ENCODE measurements around the gene OCRL. TPM values are rescaled to one million over a fixed set of nuclear protein-coding genes. Genes with fewer than 3 reads are reported as not detected.
A peak's percentile ranks its signal among the peaks of the same experiment; 100 is the strongest.

Gene OCRL
- total RNA-seq (2014; rRNA removed), result 16.7 and 18.4 TPM in 2 replicates
- 14.1 TPM for polyA plus RNA-seq (2012)

DNA sequence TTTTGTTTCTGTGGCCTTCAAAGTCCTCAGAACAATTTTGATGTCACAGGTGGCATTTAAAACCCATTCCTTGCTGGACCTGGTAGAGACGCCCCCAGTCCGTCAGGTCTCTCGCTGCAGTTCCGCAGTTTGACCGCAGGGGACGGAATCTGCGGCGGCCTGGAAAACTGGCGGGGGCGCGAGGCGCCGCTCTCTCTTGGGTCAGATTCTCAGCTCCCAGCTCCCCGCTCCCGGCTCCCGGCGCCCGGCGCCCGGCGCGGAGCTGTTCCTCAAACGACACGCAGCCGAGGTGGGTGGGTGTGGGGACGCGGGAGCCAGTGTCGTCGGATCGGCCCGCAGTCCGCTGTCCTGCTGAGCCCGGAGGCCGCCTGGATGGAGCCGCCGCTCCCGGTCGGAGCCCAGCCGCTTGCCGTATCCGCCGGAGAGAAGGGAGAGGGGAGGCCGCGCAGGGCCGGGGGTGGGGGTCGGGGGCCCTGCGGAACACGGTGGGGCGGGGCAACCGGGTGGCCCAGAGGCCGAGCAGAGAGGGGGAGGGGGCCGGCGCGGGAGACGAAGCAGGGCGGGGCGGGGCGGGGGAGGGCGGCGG lies at the start of gene OCRL:
OCRL (plus strand) TSS at position 192 of the 586 bp plus-strand sequence; CDS start at position 373, 181 bp downstream.
- peak; percentile 50 for DNase-seq (ENCODE audit: low read depth)

DNA sequence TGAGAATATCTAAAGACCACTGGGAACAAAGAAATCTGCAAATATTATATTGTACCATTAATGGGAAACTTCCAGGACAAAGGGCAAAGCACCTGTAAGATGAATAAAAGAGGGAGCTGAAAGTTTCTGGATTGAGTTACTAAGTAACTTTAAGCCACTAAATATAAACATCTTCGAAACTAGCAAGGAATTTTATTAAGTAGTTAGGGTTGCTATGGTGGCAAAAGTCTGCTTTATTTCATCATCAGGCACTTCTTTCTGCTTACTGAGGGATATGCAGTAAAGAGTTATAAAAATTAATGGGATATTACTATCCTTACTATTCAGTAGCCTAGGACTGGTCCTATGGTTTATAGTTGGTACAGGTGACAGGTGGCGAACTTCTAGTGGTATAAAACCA lies 49.7 kb upstream of the OCRL start:
- DNase-seq (ENCODE audit: low read depth), result no peak

DNA sequence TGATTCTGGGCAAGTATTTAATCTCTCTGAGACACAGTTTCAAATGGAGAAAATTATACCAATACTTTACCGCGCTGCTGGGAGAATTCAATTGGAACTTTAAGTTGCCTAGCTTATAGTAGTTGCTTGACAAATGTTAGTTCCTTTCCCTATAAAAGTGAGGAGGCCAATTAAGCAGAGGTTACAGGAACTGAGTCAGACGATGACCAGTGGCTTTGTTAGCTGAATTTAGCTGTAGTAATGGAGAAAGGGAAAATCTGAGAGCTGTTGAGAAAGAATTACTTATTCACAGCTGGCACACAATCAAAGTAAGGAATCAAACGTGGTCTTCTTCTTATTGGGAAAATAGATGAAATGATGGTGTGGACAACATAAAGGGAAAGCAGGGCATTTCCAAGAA lies 46.4 kb upstream of the OCRL start:
- peak; percentile 58 for DNase-seq (ENCODE audit: low read depth)

DNA sequence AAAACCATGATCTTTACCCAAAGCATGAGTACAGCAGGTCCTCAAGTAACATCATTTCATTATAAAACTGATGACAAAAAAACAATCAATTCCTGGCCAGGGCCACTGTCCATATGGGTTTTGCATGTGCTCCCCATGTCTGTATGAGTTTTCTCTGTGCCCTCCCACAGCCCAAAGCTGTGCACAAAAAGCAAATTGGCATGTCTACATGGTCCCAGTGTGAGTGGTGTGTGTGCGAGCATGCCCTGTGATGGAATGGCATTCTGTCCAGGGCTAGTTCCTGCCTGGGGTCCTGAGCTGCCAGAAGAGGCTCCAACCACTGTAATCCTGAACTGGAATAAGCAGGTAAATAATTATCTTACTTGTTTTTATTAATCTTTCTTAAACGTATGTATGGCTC lies 45.2 kb upstream of the OCRL start:
- DNase-seq (ENCODE audit: low read depth), result no peak

DNA sequence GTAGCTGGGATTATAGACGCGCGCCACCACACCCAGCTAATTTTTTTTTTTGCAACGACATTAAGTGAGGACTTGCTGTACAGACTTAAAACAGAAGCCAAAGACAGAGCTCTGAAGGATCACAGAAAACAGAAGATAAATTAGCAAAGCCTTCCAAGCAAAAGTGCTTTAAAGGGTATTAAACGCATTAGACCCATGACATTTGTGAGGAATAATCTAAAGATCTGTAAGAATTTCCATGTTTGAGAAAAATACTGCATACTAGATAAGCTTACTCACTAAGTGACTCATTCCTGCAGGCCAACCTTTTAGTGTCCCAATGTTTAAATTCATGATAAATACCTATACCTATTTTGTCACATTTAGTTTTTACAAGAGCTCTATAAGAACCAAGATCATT lies 44.2 kb upstream of the OCRL start:
- no peak for DNase-seq (ENCODE audit: low read depth)

DNA sequence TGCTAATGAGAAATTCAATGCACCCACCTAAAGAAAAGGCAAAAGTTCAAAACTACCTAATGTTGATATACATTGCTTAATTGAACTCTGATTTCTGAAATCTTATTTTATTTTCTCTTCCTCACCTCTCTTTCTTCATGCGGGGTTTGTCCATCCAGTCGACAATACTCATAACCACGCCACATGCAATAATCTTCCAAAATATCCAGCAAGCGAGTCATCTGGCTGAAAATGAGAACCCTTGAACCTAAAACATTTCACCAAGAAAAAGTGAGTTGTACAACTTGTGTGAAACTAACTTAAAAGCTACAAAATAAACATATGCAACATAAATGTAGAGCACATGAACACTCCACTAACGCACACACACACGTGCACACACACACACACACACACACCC lies 43.4 kb upstream of the OCRL start:
- peak; percentile 52 for DNase-seq (ENCODE audit: low read depth)

DNA sequence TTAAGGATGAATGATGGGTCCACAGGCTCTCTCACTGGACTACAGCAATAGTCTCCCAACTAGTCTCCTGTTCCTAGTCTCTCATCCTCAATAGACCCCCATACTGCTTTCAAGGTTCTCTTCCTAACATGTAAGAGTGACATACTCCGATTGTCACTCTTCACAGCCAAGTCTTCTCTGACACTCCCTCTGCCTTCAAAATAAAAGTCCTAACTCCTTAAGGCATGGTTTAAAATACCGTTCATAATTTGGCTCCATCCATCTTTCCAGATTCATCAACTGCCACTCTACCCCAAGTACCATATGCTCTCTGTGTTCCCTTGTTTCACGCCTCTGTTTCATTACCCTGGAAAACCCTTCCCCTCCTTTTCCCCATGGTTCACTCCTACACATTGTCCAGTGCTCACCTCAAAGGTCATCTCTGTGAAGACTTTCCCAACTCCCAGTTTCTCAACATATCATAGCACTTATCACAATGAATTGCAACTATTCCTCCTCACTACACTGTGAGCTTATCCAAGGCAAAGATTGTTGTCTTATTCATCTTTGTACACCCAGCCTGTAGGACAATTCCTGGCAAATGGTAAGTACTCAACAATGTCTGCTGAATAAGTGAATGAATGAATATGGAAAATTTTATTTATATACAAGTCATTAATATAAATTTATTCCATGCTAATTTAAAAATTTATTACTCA lies 42.8 kb upstream of the OCRL start:
- DNase-seq (ENCODE audit: low read depth), result no peak

DNA sequence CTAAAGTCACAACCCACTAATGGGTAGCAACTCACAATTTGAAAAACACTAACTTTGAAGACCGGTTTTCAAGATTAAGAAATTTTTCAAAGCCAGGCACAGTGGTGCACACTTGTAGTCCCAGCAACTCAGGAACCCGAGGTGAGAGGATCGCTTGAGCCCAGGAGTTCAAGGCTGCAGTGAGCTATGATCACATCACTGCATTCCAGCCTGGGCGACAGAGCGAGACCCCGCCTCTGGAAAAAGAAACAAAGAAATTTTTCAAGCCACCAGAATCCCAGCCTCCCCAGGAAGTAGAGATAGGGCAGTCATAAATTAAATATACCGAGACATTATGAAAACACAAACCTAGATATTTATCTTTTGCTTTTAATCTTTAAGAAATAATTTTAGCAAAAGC lies 29.7 kb upstream of the OCRL start:
- DNase-seq (ENCODE audit: low read depth), result no peak

DNA sequence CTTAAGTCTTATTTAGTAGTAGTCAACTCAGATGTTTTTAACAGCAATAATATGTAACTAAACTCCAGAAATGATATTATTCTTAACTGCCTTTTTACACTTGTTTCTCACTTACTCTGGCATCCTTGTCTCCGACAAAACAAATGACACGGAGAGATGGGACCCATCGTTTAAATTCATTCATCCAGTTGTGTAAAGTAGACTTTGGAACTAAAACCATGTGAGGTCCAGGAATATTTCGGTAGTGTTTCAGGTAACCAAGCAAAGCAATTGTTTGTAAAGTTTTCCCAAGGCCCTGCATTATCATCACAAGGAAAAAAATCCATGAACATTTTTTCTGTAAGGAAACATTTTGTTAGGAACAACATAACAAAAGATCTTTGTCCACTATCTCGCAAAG lies 28.4 kb upstream of the OCRL start:
- DNase-seq (ENCODE audit: low read depth), result no peak

DNA sequence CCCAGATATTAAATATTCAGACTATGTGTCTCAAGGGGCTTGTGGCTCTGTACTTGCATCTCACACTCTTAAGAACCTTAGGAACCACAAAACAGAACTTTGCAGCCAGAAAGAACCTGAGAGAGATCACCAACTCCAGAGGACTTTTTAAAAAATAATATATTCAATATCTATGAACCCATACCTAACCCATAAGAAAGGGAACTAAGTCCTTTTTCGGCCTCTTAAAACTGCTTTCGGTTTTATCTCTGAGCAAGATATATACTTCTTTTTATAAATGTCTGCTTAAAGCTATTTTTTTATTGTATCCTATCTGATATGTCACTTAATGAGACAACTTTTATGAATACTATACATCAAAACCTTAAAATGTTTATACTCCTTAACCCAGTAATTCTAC lies 27.6 kb upstream of the OCRL start:
- DNase-seq (ENCODE audit: low read depth), result no peak

DNA sequence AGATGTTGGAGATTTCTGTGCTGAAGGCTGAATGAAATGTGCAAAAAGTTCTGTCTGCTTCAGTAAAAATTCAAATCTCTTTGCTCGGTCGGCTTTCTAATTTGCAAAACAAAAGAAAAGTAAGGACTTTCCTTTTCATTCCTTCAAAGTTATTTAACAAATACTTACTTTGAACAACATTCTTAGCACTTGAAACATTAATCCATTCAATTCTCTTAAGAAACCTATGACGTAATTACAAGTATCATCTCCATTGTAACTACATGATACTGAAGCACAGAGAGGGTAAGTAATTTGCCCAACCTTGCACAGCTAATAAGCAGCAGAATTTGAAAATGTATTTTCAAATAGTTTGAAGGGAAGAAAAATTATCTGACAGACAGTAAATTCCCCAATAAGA lies 23.7 kb upstream of the OCRL start:
- DNase-seq (ENCODE audit: low read depth), result no peak

DNA sequence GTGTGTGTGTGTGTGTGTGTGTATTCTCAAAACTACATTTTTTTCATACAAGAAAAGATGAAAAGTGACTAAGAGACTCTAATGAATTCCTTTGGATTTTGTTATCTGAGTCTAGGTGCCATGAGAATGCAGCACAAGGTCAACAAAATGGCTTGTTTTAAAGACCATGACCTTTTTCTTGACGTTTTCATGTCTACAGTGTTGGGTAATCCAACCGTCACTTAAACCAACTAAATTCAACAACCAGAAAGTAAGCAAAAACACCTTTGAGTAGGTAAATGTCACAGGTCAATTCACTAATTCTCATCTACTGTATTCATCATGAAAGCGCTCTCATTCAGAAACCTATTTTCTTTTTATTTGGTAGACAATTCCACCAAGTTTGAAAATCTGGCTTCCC lies 19.9 kb upstream of the OCRL start:
- DNase-seq (ENCODE audit: low read depth), result no peak

DNA sequence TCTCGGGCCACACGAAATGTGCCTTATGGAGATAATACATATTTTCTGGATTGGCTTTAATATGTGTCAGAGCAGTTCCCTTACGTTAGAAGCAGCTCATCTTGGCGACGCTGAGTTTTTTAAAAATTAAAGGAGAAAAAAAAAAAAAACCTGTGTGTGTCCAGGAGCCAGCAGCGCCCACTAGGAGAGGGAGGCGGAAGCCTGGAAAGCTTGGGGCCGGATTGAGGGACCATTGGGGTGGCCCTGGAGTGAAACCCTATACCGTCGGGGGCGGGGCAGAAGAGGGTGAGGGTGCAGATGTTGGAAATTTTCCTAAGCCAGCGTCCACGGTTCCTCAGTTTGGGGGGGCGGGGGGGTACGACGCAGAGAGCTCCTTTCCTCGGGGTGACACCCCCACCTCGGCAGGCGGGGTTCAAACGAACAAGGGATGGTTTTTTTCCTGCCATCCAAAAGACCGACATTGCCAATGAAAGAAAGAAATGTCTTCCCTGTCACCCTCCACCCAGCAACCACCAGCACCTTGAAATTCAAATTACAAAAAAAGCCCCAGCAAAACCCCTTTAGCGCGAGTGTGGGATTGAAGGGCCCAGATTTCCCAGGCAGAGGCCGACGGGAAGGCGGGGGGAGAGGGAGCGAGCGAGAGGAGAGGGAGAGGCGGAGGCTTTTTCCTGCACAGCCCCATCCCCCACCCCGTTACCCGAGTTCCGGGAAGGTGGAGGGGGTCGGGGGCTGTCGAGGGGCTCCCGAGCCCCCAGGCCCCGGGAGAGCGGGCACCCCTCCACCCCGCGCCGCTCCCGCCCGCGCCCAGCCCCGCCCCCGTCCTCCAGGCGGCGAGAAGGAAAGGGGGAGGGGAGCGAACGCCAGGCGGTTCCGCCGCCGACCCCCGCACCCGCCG lies 17.6 kb upstream of the OCRL start:
- DNase-seq (ENCODE audit: low read depth), result peak; percentile 67

DNA sequence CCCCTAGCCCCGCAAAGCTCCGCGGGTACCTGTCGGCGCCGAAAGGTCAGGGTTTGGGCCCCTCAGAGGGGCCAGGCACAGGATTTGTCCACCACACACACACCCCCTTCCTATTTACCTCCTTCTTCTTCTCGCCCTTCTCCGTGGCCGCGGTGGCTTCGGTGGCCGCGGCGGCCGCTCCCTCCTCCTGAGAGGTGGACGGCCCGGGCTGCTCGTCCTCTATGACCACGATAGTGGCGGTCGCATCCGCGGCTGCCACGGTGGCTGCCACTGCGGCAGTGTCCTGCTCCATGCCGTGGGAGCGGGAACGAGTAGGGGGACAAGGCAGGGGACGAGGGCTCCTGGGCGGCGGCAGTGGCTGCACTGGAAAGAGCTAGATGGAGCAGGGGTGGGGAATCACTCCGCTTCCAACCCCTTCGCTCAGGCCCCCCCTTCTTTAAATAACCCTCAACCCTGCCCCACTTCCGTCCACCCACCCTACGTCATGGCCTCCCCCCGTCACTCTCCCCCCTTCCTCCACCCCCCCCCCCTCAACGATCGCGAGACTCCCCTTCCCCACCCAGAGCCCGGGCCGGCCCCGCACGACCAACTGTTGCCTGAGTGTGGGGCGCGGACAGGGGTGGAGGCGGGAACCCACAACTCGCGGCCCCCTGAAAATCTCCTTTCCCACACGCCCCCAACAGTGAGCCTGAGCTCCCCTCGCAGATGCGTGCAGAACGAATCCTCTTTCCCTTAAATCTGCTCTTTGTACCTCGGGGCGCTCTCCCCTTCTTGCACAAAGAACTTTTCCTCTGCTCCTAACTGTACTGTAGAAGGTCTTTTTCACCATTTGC lies 16.8 kb upstream of the OCRL start, which contains the start of gene SMARCA1:
SMARCA1 (minus strand) TSS at position 412 of the 833 bp plus-strand sequence; CDS start at position 292, 120 bp downstream.
- DNase-seq (ENCODE audit: low read depth), result peak; percentile 17

DNA sequence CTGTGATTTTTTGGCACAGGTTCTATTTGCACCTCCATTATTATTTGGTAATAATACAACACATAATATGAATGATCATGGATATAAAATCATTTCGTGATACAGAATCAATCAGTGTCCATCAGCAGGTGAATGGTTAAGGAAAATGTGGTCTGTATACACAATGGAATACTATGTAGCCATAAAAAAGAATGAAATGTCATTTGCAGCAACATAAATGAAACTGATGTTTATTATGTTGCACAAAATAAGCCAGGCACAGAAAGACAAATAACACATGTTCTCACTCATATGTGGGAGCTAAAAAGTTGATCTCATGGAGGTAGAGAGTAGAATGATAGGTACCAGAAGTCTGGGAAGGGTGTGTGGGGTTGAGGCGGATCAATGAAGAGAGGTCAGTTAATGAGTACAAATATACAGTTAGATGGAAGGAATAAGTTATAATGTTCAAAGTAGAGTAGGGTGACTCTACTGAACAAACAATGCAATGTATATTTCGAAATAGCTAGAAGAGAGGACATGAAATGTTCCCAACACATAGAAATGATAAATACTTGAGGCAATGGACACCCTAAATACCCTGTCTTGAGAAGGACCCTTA lies 15.7 kb upstream of the OCRL start:
- DNase-seq (ENCODE audit: low read depth), result no peak

DNA sequence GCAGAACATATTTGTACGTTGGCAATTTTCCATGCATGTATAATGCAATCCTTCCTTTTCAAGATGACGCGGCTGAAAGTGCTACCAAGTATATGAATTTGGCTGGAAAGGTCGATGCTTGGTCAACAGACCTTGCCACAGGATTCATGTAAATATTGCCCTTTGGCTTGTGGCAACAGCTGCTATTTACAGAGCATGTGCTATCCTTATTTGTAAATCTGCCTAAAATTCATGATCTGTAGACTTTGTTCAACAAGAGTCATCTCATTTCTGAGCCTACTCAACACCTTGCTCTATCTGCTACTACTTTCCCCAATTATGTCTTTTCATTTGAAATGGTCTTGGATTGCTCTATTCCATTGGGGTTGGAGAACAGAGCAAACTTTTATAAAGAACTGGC lies 14.9 kb upstream of the OCRL start:
- peak; percentile 55 for DNase-seq (ENCODE audit: low read depth)

DNA sequence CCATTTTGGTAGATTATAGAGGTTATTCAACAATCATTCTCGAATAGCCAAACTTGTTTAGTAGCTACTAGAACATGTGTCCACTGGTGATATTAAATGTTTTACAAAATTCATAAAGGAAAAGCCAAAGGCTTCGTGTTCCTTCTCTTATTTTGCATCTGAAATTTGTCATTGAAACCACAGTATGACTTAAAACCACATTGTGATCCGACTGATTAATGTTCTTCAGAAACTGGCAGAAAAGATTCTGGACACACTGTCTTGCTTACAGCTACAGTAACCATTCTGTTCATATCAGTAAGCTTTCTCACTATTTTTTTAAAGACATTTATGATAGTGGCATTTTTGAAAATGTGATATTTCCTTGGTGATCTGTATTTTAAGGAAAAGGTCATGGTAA lies 14.2 kb upstream of the OCRL start:
- peak; percentile 21 for DNase-seq (ENCODE audit: low read depth)

DNA sequence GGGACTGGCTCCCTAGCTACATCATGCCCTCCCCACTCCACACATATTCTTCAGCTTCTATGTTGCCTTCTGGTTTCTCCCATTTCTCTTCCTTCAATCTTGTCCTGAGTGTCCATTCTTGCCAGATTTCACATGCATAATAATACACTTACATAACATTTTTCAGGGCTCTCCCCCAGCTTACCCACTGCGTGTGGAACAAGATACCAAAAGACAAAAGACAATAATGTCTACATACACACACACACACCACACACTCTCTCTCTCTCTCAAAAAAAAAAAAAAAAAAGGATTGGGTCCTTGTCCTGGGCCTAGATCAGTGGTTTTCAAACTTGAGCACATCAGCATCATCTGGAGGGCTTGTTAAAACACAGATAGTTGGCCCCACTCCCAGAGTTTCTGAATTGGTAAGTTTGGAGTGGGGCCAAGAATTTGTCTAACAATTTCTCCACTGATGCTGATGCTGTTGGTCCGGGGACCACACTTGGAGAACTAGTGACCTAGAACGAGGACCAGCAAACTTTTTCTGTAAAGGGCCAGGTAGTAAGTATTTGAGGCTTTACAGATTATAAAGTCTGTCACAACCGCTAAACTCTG lies 10.3 kb upstream of the OCRL start:
- DNase-seq (ENCODE audit: low read depth), result no peak

DNA sequence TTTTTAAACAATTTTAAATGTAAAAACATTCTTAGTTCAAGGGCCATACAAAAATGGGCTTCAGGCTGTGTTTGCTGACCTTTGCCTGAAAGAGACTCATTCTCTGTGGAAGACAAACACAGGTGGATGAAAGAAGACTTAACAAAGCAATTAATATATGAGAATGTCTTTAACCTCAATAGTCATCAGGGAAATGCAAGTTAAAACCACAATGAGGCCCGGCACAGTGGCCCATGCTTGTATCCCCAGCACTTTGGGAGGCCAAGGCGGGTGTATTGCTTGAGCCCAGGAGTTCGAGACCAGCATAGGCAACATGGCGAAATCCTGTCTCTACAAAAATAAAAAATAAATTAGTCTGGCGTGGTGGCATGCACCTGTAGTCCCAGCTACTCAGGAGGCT lies 9.6 kb upstream of the OCRL start:
- DNase-seq (ENCODE audit: low read depth), result no peak

DNA sequence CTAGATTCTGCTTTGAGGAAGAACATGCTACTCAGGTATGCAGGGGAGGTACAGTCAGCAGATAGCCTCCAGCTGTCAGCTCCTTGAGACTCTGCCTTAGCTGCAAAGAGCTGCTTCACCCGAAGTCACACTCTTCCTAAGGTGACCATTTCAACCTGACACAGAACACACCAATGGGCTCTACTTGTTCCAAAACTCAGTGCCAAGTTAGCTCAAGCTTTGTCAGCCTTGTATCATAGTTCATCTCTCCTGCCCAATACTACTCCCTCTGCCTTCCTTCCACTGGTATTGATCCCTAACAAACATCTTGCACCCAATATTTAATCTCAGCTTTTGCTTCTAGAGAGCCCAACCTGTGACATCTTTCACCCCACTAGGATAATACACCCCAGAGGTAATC lies 8.9 kb upstream of the OCRL start:
- DNase-seq (ENCODE audit: low read depth), result no peak

All from LHCN-M2 (cell line).